Astrocyte (in vitro differentiated cells and primary cell): ENCODE data around the gene FAM185A.

Experiments used
- CTCF ChIP-seq: IDR thresholded peaks from 2 replicates; pipeline ENCODE4 v1.5.1; 2011; ENCODE audit warnings: low read depth, mild to moderate bottlenecking, inconsistent platforms, low read length, moderate library complexity; ENCODE audit not compliant: insufficient read depth
- EZH2 ChIP-seq: IDR thresholded peaks from 2 replicates; pipeline ENCODE4 v1.6.1; 2012; ENCODE audit warnings: mild to moderate bottlenecking, low read length, inconsistent platforms; ENCODE audit not compliant: insufficient read depth

- TF ChIP-seq CTCF (no peak), EZH2 (no peak)
Observed at GRCh38 chr7:102819151-102819550, 70.4 kb downstream of the FAM185A start.
